Endothelial cell of umbilical vein (primary cell): ENCODE measurements around the gene SMIM36.

Source experiments
- EZH2 ChIP-seq: IDR thresholded peaks from 2 replicates; pipeline ENCODE4 v1.6.1; 2012; ENCODE audit warnings: borderline replicate concordance, low read depth, mild to moderate bottlenecking, moderate library complexity, low read length, inconsistent platforms; ENCODE audit not compliant: severe bottlenecking
- FOS ChIP-seq: IDR thresholded peaks from 2 replicates; pipeline ENCODE4 v1.6.1; 2011; ENCODE audit warnings: mild to moderate bottlenecking, low read length, moderate library complexity, borderline replicate concordance; ENCODE audit not compliant: insufficient read depth
- GATA2 ChIP-seq: IDR thresholded peaks from 2 replicates; pipeline ENCODE4 v1.7.0; 2011; ENCODE audit warnings: low read depth, mild to moderate bottlenecking, moderate library complexity, mixed read lengths, low read length; ENCODE audit not compliant: insufficient read length, insufficient read depth
- JUN ChIP-seq: IDR thresholded peaks from 2 replicates; pipeline ENCODE4 v1.6.1; 2011; ENCODE audit warnings: borderline replicate concordance, low read depth; ENCODE audit not compliant: insufficient read length, insufficient read depth
- MYC ChIP-seq: IDR thresholded peaks from one replicate; pipeline ENCODE4 v1.6.1; 2011; ENCODE audit warnings: mild to moderate bottlenecking, low read depth, low read length
- POLR2A ChIP-seq: IDR thresholded peaks from 2 replicates; pipeline ENCODE4 v1.6.1; 2012; ENCODE audit warnings: low read depth, mild to moderate bottlenecking, control low read depth, low read length
- POLR2AphosphoS5 ChIP-seq: IDR thresholded peaks from 2 replicates; pipeline ENCODE4 v1.6.1; 2012; ENCODE audit warnings: low read depth, mild to moderate bottlenecking, control low read depth, low read length, moderate library complexity; ENCODE audit not compliant: insufficient read depth
- TF ChIP-seq, protein P1 (sequence below), 2 donors: IDR thresholded peaks; 1 replicate in 1 of 2; 2 replicates in 1 of 2; pipeline ENCODE4 v1.5.1; 2011; ENCODE audit warnings: low read length in 2 of 2, mild to moderate bottlenecking in 2 of 2, moderate library complexity in 2 of 2, control low read depth in 1 of 2, inconsistent platforms in 1 of 2, low read depth in 1 of 2; ENCODE audit not compliant: insufficient read depth in 1 of 2; ENCODE audit errors: extremely low read depth in 1 of 2
- TF ChIP-seq, protein P2 (sequence below): IDR thresholded peaks from 2 replicates; pipeline ENCODE4 v1.6.1; 2011; ENCODE audit not compliant: insufficient read depth, insufficient read length

DNA sequence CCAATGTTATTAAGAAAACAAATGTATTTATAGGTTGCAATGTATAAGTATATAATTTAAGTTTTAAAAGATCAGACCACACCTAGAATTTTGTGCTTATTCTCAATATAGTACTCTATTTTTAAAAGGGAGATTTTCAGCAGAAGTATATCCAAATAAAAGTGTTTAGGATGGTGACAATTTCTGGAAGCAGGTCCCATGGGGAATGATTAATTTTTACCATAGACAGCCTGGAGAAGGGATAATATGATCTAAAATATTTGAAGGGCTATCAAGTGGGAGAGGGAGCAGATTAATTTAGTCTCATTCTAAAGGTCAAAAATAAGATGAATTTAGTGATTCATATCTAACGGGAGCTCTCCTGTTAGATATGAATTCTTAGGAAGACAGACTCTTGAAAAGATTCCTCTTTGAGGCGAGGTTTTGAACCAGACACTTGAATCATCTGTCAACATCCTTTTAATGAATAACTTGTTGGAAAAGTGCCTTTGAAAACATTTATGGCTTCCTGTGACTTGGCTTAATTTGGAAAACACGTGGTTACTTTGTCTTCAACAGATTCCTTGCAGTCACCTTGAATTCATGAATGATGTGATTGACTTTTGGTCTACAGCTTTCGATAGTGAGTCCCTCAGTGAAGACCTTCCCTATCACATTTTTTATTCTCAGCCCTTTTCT, 29.3 kb upstream of the SMIM36 start:
- TF ChIP-seq, protein P1, sequence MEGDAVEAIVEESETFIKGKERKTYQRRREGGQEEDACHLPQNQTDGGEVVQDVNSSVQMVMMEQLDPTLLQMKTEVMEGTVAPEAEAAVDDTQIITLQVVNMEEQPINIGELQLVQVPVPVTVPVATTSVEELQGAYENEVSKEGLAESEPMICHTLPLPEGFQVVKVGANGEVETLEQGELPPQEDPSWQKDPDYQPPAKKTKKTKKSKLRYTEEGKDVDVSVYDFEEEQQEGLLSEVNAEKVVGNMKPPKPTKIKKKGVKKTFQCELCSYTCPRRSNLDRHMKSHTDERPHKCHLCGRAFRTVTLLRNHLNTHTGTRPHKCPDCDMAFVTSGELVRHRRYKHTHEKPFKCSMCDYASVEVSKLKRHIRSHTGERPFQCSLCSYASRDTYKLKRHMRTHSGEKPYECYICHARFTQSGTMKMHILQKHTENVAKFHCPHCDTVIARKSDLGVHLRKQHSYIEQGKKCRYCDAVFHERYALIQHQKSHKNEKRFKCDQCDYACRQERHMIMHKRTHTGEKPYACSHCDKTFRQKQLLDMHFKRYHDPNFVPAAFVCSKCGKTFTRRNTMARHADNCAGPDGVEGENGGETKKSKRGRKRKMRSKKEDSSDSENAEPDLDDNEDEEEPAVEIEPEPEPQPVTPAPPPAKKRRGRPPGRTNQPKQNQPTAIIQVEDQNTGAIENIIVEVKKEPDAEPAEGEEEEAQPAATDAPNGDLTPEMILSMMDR (IDR thresholded peaks at IDR 0.05; ENCODE audit: extremely low read depth in 1 of 2, insufficient read depth in 1 of 2, low read depth in 1 of 2, low read length in 2 of 2) = no peak
- peak; percentile 62 for TF ChIP-seq FOS
- TF ChIP-seq POLR2A = no peak
- peak; percentile 13 for TF ChIP-seq JUN
- peak; percentile 45 for TF ChIP-seq POLR2AphosphoS5
- TF ChIP-seq, protein P2, sequence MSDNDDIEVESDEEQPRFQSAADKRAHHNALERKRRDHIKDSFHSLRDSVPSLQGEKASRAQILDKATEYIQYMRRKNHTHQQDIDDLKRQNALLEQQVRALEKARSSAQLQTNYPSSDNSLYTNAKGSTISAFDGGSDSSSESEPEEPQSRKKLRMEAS = peak; percentile 64
- TF ChIP-seq EZH2 = no peak
- no peak for TF ChIP-seq MYC
- TF ChIP-seq GATA2 = peak; percentile 61
